ENCODE data around the gene DZIP3.
"Not testable (repeated sequence)": the region's sequence is repeated elsewhere in the genome, so short reads cannot be mapped to it uniquely, and the experiment has no call there.

Gene DZIP3

GRCh38 chr3:108629974-108630373 lies 40.5 kb downstream of the DZIP3 start:
- Histone ChIP-seq H3K36me3 (ENCODE audit: control insufficient read depth, insufficient read depth, low read length) (peaks cover 29% of the 10 kb centered on the region), H3K4me3 (ENCODE audit: low read depth, low read length) (no peak overlapping the region), H3K27me3 (ENCODE audit: control insufficient read depth, insufficient read depth, low read length) (no peaks in the 10 kb centered on the region), H3K9ac (ENCODE audit: low read length) (no peak overlapping the region), H3K4me1 (ENCODE audit: control insufficient read depth, insufficient read depth, low read length) (no peaks in the 10 kb centered on the region), H3K9me3 (ENCODE audit: control insufficient read depth, insufficient read depth, low read depth, low read length) (no peaks in the 10 kb centered on the region), H3K27ac (ENCODE audit: low read depth, low read length) (no peak overlapping the region)

- H3K36me3 ChIP-seq (ENCODE audit: control insufficient read depth, insufficient read depth, low read length), result peaks cover 13% of the 10 kb centered on the region; the same call in 1 of the 2 replicates
- peaks cover 11% of the 10 kb centered on the region; the same call in 1 of the 2 replicates for H3K4me1 ChIP-seq (ENCODE audit: control insufficient read depth, insufficient read depth, low read length)
- no peak overlapping the region for H3K9ac ChIP-seq (ENCODE audit: low read length)
- no peak overlapping the region for H3K27ac ChIP-seq (ENCODE audit: low read depth, low read length)
- no peaks in the 10 kb centered on the region for H3K27me3 ChIP-seq (ENCODE audit: control insufficient read depth, insufficient read depth, low read length)
- no peak overlapping the region for H3K4me3 ChIP-seq (ENCODE audit: low read depth, low read length)
- H3K9me3 ChIP-seq (ENCODE audit: control insufficient read depth, insufficient read depth, low read depth, low read length), result no peaks in the 10 kb centered on the region
Observed at GRCh38 chr3:108642526-108642925, 53.0 kb downstream of the DZIP3 start.

- Histone ChIP-seq H3K9ac (ENCODE audit: low read length) (no peak overlapping the region), H3K4me3 (ENCODE audit: low read depth, low read length) (no peak overlapping the region), H3K27ac (ENCODE audit: low read depth, low read length) (no peak overlapping the region), H3K36me3 (ENCODE audit: control insufficient read depth, insufficient read depth, low read length) (peaks cover 19% of the 10 kb centered on the region; the same call in 1 of the 2 replicates), H3K9me3 (ENCODE audit: control insufficient read depth, insufficient read depth, low read depth, low read length) (no peaks in the 10 kb centered on the region), H3K4me1 (ENCODE audit: control insufficient read depth, insufficient read depth, low read length) (peaks cover 11% of the 10 kb centered on the region; the same call in 1 of the 2 replicates), H3K27me3 (ENCODE audit: control insufficient read depth, insufficient read depth, low read length) (no peaks in the 10 kb centered on the region)
Observed at GRCh38 chr3:108645364-108645763, 55.8 kb downstream of the DZIP3 start.

- H3K4me3 ChIP-seq (ENCODE audit: low read depth, low read length); H3K27ac ChIP-seq (ENCODE audit: low read depth, low read length): not testable (repeated sequence)
- H3K36me3 ChIP-seq (ENCODE audit: control insufficient read depth, insufficient read depth, low read length), result peaks cover 41% of the 10 kb centered on the region
Observed at GRCh38 chr3:108655664-108656063, 66.1 kb downstream of the DZIP3 start.

DNA sequence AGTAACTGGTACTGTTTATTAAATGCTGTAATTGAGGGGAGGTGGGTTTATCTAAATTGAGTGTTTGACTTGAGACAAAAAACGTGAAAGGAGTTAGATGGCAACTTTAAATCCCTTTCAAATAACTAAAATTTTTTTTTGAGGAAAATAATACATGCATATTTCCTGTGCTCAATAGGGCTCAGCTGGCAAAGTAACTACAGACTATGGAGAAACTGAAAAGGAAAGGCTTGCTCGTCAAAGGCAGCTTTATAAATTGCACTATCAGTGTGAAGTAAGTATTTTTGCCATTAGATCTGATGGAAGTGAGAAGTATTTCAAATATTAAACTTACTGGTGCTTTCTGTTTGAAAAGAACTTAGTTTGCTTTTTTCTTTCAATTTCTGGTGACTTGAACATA lies 72.2 kb downstream of the DZIP3 start:
- Histone ChIP-seq H3K27me3 (ENCODE audit: control insufficient read depth, insufficient read depth, low read length) (no peaks in the 10 kb centered on the region), H3K4me1 (ENCODE audit: control insufficient read depth, insufficient read depth, low read length) (peaks cover 5% of the 10 kb centered on the region; the same call in 1 of the 2 replicates), H3K27ac (ENCODE audit: low read depth, low read length) (no peak overlapping the region), H3K9me3 (ENCODE audit: control insufficient read depth, insufficient read depth, low read depth, low read length) (no peaks in the 10 kb centered on the region), H3K36me3 (ENCODE audit: control insufficient read depth, insufficient read depth, low read length) (peaks cover 18% of the 10 kb centered on the region), H3K9ac (ENCODE audit: low read length) (no peak overlapping the region), H3K4me3 (ENCODE audit: low read depth, low read length) (no peak overlapping the region)

More at GRCh38 chr3:108655664-108656063, 66.1 kb downstream of the DZIP3 start:
- H3K27me3 ChIP-seq (ENCODE audit: control insufficient read depth, insufficient read depth, low read length); H3K9ac ChIP-seq (ENCODE audit: low read length); H3K4me1 ChIP-seq (ENCODE audit: control insufficient read depth, insufficient read depth, low read length): not testable (repeated sequence)
- H3K9me3 ChIP-seq (ENCODE audit: control insufficient read depth, insufficient read depth, low read depth, low read length), result peaks cover 18% of the 10 kb centered on the region

DNA sequence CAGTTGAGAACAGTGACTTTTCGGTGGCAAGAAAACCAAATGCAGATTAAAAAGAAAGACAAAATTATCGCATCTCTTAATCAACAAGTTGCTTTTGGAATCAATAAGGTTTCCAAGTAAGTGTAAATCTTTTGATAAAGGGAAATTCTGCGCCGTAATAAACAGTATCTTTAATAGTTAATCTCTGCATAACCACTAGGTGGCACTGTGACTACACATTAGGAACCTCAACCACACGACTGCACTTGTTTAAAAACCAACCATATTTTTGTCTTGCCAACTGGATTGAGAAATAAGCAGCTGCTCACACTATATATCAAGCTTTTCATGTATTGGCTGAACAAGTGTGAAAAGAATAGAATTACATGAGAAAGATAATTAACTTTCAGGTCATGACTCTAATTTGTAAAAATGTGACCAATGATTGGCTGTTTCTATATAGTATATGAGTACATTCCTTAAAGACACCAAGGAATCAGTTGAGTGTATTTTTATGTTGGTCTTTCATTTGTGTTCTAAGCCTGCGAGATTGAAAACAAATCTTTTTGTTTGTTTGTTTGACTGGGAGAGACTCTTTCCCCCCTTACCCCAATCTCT lies 72.7 kb downstream of the DZIP3 start:
- Histone ChIP-seq H3K9me3 (ENCODE audit: control insufficient read depth, insufficient read depth, low read depth, low read length) (no peaks in the 10 kb centered on the region), H3K4me1 (ENCODE audit: control insufficient read depth, insufficient read depth, low read length) (peaks cover 5% of the 10 kb centered on the region; the same call in 1 of the 2 replicates), H3K27ac (ENCODE audit: low read depth, low read length) (no peak overlapping the region), H3K27me3 (ENCODE audit: control insufficient read depth, insufficient read depth, low read length) (no peaks in the 10 kb centered on the region), H3K9ac (ENCODE audit: low read length) (no peak overlapping the region), H3K36me3 (ENCODE audit: control insufficient read depth, insufficient read depth, low read length) (peaks cover 18% of the 10 kb centered on the region), H3K4me3 (ENCODE audit: low read depth, low read length) (no peak overlapping the region)

- peaks cover 20% of the 10 kb centered on the region for H3K36me3 ChIP-seq (ENCODE audit: control insufficient read depth, insufficient read depth, low read length)
- no peaks in the 10 kb centered on the region for H3K9me3 ChIP-seq (ENCODE audit: control insufficient read depth, insufficient read depth, low read depth, low read length)
- no peak overlapping the region for H3K4me3 ChIP-seq (ENCODE audit: low read depth, low read length)
- no peaks in the 10 kb centered on the region for H3K27me3 ChIP-seq (ENCODE audit: control insufficient read depth, insufficient read depth, low read length)
- H3K27ac ChIP-seq (ENCODE audit: low read depth, low read length), result no peak overlapping the region
- H3K9ac ChIP-seq (ENCODE audit: low read length), result no peak overlapping the region
- H3K4me1 ChIP-seq (ENCODE audit: control insufficient read depth, insufficient read depth, low read length), result peaks cover 5% of the 10 kb centered on the region; the same call in 1 of the 2 replicates
Observed at GRCh38 chr3:108664266-108664665, 74.7 kb downstream of the DZIP3 start.

- Histone ChIP-seq H3K27ac (ENCODE audit: low read depth, low read length) (no peak overlapping the region), H3K9me3 (ENCODE audit: control insufficient read depth, insufficient read depth, low read depth, low read length) (no peaks in the 10 kb centered on the region), H3K4me3 (ENCODE audit: low read depth, low read length) (no peak overlapping the region), H3K27me3 (ENCODE audit: control insufficient read depth, insufficient read depth, low read length) (no peaks in the 10 kb centered on the region), H3K9ac (ENCODE audit: low read length) (no peak overlapping the region), H3K36me3 (ENCODE audit: control insufficient read depth, insufficient read depth, low read length) (peaks cover 29% of the 10 kb centered on the region), H3K4me1 (ENCODE audit: control insufficient read depth, insufficient read depth, low read length) (peaks cover 5% of the 10 kb centered on the region; the same call in 1 of the 2 replicates)
Observed at GRCh38 chr3:108667312-108667711, 77.8 kb downstream of the DZIP3 start.

GRCh38 chr3:108669208-108669607 lies 79.7 kb downstream of the DZIP3 start:
- Histone ChIP-seq H3K4me1 (ENCODE audit: control insufficient read depth, insufficient read depth, low read length) (peaks cover 5% of the 10 kb centered on the region; the same call in 1 of the 2 replicates), H3K36me3 (ENCODE audit: control insufficient read depth, insufficient read depth, low read length) (peaks cover 21% of the 10 kb centered on the region), H3K27ac (ENCODE audit: low read depth, low read length) (no peak overlapping the region), H3K9ac (ENCODE audit: low read length) (no peak overlapping the region), H3K4me3 (ENCODE audit: low read depth, low read length) (no peak overlapping the region), H3K9me3 (ENCODE audit: control insufficient read depth, insufficient read depth, low read depth, low read length) (no peaks in the 10 kb centered on the region), H3K27me3 (ENCODE audit: control insufficient read depth, insufficient read depth, low read length) (no peaks in the 10 kb centered on the region)

GRCh38 chr3:108672701-108673100 lies 83.2 kb downstream of the DZIP3 start:
- H3K9me3 ChIP-seq (ENCODE audit: control insufficient read depth, insufficient read depth, low read depth, low read length), result no peaks in the 10 kb centered on the region
- H3K27ac ChIP-seq (ENCODE audit: low read depth, low read length), result no peak overlapping the region
- no peaks in the 10 kb centered on the region for H3K27me3 ChIP-seq (ENCODE audit: control insufficient read depth, insufficient read depth, low read length)
- H3K9ac ChIP-seq (ENCODE audit: low read length), result no peak overlapping the region
- peaks cover 24% of the 10 kb centered on the region for H3K36me3 ChIP-seq (ENCODE audit: control insufficient read depth, insufficient read depth, low read length)
- no peaks in the 10 kb centered on the region for H3K4me1 ChIP-seq (ENCODE audit: control insufficient read depth, insufficient read depth, low read length)
- no peak overlapping the region for H3K4me3 ChIP-seq (ENCODE audit: low read depth, low read length)

DNA sequence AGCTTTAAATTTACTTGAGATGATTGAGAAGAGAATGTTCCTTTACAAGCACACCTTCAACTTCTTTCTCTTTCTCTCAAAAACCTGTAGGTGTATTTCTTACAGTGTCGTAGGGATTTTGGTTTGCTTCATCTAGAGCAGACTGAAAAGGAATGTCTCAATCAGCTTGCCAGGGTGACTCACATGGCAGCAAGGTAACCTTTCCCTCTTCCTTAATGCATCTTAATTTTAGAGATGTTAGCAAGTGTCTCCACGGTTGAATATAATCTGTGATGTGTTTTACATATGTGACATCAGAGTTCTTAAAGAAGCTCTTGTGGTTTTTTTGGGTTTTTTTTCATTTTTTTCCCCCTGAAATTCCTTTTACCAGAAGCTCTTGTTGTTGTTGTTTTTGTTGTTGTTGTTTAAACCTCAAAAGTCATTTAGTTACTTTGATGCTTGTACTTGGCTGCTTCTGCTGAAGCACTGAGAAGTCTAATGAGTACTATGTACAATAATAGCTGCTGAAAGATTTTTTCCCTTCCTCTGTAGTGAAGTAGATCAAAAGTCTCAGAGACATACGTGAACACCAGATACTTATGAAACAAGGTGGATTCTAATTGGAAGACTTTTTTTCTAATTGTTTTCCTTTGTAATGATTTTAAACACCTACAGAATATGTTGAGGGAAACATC lies 84.6 kb downstream of the DZIP3 start:
- Histone ChIP-seq H3K36me3 (ENCODE audit: control insufficient read depth, insufficient read depth, low read length) (peaks cover 31% of the 10 kb centered on the region), H3K9me3 (ENCODE audit: control insufficient read depth, insufficient read depth, low read depth, low read length) (no peaks in the 10 kb centered on the region), H3K4me1 (ENCODE audit: control insufficient read depth, insufficient read depth, low read length) (no peaks in the 10 kb centered on the region), H3K27me3 (ENCODE audit: control insufficient read depth, insufficient read depth, low read length) (no peaks in the 10 kb centered on the region), H3K27ac (ENCODE audit: low read depth, low read length) (no peak overlapping the region; the same call in 1 of the 2 replicates), H3K4me3 (ENCODE audit: low read depth, low read length) (no peak overlapping the region), H3K9ac (ENCODE audit: low read length) (no peak overlapping the region)
